ENCODE results near the gene ZFP91. TPM values are rescaled to one million over a fixed set of nuclear protein-coding genes. Genes with fewer than 3 reads are reported as not detected.

ZFP91 gene
- total and polyA plus RNA-seq, 2 of the 13 experiments (the other 11 are each of a cell fraction or from before 2014, with no cell fraction given), result 13.5 to 38.6 TPM

DNA sequence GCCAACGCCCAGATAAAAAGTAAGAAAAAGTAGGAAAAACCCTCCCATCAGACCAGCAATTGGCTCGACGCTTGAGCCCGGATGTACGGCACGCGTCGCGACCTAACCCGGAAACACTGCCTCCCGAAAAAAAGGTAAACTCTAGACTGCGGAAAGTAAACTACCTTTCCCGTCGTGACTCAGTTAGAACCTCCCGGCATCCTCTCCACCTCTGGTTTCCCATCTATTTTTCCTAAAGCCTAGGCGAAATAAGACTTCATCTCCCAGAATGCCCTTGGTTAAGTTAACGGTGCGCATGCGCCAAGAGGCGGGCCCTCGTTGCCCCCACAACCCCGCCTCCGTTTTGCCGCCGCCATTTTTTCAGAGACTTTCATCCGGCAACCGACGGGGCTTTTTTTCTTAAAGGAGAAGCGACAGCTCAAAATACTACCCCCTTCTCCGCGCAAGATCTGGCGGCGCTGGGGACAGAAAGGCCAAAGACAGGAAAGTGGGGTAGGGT lies 678 bp upstream of the ZFP91 start (continued):
- TF ChIP-seq TBX3 (IDR thresholded peaks at IDR 0.05; ENCODE audit: borderline replicate concordance), result no peak
- no peak for TF ChIP-seq RBM39 (IDR thresholded peaks at IDR 0.05; ENCODE audit: low read depth, low read length, poor library complexity, severe bottlenecking)
- no peak for TF ChIP-seq TBP (CRISPR knock-in tag; IDR thresholded peaks at IDR 0.05)
- TF ChIP-seq ZSCAN20 (CRISPR knock-in tag; IDR thresholded peaks at IDR 0.05; ENCODE audit: borderline replicate concordance), result 0 out of 2 replicates have a peak, but pooled peaks have one; percentile 30
- 0 out of 2 replicates have a peak, but pooled peaks have one; percentile 38 for TF ChIP-seq ELF3 (CRISPR knock-in tag; IDR thresholded peaks at IDR 0.05)
- TF ChIP-seq, protein P1, sequence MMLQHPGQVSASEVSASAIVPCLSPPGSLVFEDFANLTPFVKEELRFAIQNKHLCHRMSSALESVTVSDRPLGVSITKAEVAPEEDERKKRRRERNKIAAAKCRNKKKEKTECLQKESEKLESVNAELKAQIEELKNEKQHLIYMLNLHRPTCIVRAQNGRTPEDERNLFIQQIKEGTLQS (CRISPR knock-in tag; IDR thresholded peaks at IDR 0.05), result no peak
- TF ChIP-seq IRF1 (CRISPR knock-in tag; IDR thresholded peaks at IDR 0.05; ENCODE audit: low read depth), result no peak
- no peak for TF ChIP-seq ZSCAN12 (CRISPR knock-in tag; IDR thresholded peaks at IDR 0.05)
- TF ChIP-seq, protein P2, sequence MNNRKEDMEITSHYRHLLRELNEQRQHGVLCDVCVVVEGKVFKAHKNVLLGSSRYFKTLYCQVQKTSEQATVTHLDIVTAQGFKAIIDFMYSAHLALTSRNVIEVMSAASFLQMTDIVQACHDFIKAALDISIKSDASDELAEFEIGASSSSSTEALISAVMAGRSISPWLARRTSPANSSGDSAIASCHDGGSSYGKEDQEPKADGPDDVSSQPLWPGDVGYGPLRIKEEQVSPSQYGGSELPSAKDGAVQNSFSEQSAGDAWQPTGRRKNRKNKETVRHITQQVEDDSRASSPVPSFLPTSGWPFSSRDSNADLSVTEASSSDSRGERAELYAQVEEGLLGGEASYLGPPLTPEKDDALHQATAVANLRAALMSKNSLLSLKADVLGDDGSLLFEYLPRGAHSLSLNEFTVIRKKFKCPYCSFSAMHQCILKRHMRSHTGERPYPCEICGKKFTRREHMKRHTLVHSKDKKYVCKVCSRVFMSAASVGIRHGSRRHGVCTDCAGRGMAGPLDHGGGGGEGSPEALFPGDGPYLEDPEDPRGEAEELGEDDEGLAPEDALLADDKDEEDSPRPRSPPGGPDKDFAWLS (CRISPR knock-in tag; IDR thresholded peaks at IDR 0.05; ENCODE audit: borderline replicate concordance), result no peak
- no peak for TF ChIP-seq SMAD9 (CRISPR knock-in tag; IDR thresholded peaks at IDR 0.05)
- TF ChIP-seq ZNF263 (CRISPR knock-in tag; IDR thresholded peaks at IDR 0.05), result no peak
- no peak for TF ChIP-seq ZNF431 (CRISPR knock-in tag; IDR thresholded peaks at IDR 0.05; ENCODE audit: borderline replicate concordance, low read depth)
- no peak for TF ChIP-seq ZNF768 (CRISPR knock-in tag; IDR thresholded peaks at IDR 0.05)
- no peak for TF ChIP-seq ZNF841 (CRISPR knock-in tag; IDR thresholded peaks at IDR 0.05; ENCODE audit: borderline replicate concordance)
- TF ChIP-seq ZNF512B (CRISPR knock-in tag; IDR thresholded peaks at IDR 0.05; ENCODE audit: borderline replicate concordance), result no peak
- no peak for TF ChIP-seq RBAK (CRISPR knock-in tag; IDR thresholded peaks at IDR 0.05)
- no peak; a peak in 1 of 4 replicates for TF ChIP-seq EP300 (IDR thresholded peaks at IDR 0.05; ENCODE audit: low read depth in 2 of 2, low read length in 2 of 2)
- TF ChIP-seq EP300 (CRISPR knock-in tag; IDR thresholded peaks at IDR 0.05; ENCODE audit: borderline replicate concordance), result no peak
- peak; percentile 23; the same call in 1 of the 2 replicates for TF ChIP-seq BRD4 (CRISPR knock-in tag; IDR thresholded peaks at IDR 0.05)
- TF ChIP-seq, protein P3, sequence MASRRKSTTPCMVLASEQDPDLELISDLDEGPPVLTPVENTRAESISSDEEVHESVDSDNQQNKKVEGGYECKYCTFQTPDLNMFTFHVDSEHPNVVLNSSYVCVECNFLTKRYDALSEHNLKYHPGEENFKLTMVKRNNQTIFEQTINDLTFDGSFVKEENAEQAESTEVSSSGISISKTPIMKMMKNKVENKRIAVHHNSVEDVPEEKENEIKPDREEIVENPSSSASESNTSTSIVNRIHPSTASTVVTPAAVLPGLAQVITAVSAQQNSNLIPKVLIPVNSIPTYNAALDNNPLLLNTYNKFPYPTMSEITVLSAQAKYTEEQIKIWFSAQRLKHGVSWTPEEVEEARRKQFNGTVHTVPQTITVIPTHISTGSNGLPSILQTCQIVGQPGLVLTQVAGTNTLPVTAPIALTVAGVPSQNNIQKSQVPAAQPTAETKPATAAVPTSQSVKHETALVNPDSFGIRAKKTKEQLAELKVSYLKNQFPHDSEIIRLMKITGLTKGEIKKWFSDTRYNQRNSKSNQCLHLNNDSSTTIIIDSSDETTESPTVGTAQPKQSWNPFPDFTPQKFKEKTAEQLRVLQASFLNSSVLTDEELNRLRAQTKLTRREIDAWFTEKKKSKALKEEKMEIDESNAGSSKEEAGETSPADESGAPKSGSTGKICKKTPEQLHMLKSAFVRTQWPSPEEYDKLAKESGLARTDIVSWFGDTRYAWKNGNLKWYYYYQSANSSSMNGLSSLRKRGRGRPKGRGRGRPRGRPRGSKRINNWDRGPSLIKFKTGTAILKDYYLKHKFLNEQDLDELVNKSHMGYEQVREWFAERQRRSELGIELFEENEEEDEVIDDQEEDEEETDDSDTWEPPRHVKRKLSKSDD (CRISPR knock-in tag; IDR thresholded peaks at IDR 0.05; ENCODE audit: low read depth), result no peak
- TF ChIP-seq ZFYVE20 (CRISPR knock-in tag; IDR thresholded peaks at IDR 0.05; ENCODE audit: borderline replicate concordance, low read depth), result no peak
- 0 out of 2 replicates have a peak, but pooled peaks have one; percentile 22 for TF ChIP-seq KDM3A (CRISPR knock-in tag; IDR thresholded peaks at IDR 0.05; ENCODE audit: low read depth)
